ENCODE results near the gene DDX31.

The DDX31 gene

GRCh38 chr9:132546148-132547051 lies 123.4 kb downstream of the DDX31 start:
- no peak for DNase-seq (ENCODE audit: low read depth in 2 of 2)

GRCh38 chr9:132545578-132545977 lies 124.2 kb downstream of the DDX31 start:
- DNase-seq (ENCODE audit: low read depth in 2 of 2) = no peak

GRCh38 chr9:132543960-132544359 lies 125.8 kb downstream of the DDX31 start:
- DNase-seq (ENCODE audit: low read depth in 2 of 2) = no peak

- no peak for DNase-seq (ENCODE audit: low read depth in 2 of 2)
Observed at GRCh38 chr9:132543251-132543650, 126.5 kb downstream of the DDX31 start.
